Measurements from ENCODE around the gene S100A8. TPM values are rescaled to one million over a fixed set of nuclear protein-coding genes. Genes with fewer than 3 reads are reported as not detected.

Gene S100A8
- total and polyA plus RNA-seq, 2 donors (not counting 3 experiments of a cell fraction or from before 2014, with no cell fraction given), result not detected

GRCh38 chr1:153397051-153397923, 6.4 kb upstream of the S100A8 start:
- Histone ChIP-seq H3K36me3 (ENCODE audit: control insufficient read depth in 2 of 2, extremely low read depth in 1 of 2, insufficient read depth in 2 of 2, low read length in 2 of 2) (no peaks in the 10 kb centered on the region), H3K4me2 (ENCODE audit: insufficient read depth, low read length) (no peak overlapping the region), H3K4me1 (ENCODE audit: control insufficient read depth, extremely low read depth, insufficient read depth, low read length) (no peaks in the 10 kb centered on the region), H2AFZ (ENCODE audit: low read depth, low read length) (no peak overlapping the region), H3K9me1 (replicated peaks; ENCODE audit: control insufficient read depth, extremely low read depth, insufficient read depth, low read length) (no peaks in the 10 kb centered on the region), H3K27ac (ENCODE audit: insufficient read depth, low read depth, low read length) (no peak overlapping the region), H3K4me3 (replicated peaks in 1 of 3; ENCODE audit: insufficient read depth in 1 of 3, low read depth in 1 of 3, low read length in 3 of 3) (no peak overlapping the region), H3K79me2 (ENCODE audit: control insufficient read depth, insufficient read depth, low read length) (no peaks in the 10 kb centered on the region), H3K9me3 (replicated peaks; ENCODE audit: control insufficient read depth, insufficient read depth, low read length) (no peaks in the 10 kb centered on the region), H4K20me1 (replicated peaks; ENCODE audit: control insufficient read depth, extremely low read depth, insufficient read depth, low read length) (no peaks in the 10 kb centered on the region), H3K27me3 (ENCODE audit: control insufficient read depth in 2 of 2, insufficient read depth in 2 of 2, low read length in 2 of 2) (peaks cover 0 to 2% of the 10 kb centered on the region in 2 experiments), H3K9ac (replicated peaks; ENCODE audit: extremely low read depth, insufficient read depth, low read length) (no peak overlapping the region)
- CTCF ChIA-PET, result no interaction called here
- DNase-seq (ENCODE audit: low read depth, low spot score) (no peak), FAIRE-seq (no peak)
- intact Hi-C loops (cut with micrococcal nuclease) (no loop called here), dilution Hi-C loops (cut with MboI; ENCODE audit: extremely low pct_ligation_motif_present, low sequenced_read_pairs) (no loop called here)
- no peak for TF ChIP-seq JUN (IDR thresholded peaks at IDR 0.05; ENCODE audit: borderline replicate concordance, insufficient read depth, insufficient read length, low read depth)
- TF ChIP-seq EZH2 (IDR thresholded peaks at IDR 0.05; ENCODE audit: borderline replicate concordance, low read depth, low read length, severe bottlenecking), result no peak
- TF ChIP-seq CTCF (IDR thresholded peaks at IDR 0.05; ENCODE audit: extremely low read depth in 1 of 2, insufficient read depth in 1 of 2, low read depth in 1 of 2, low read length in 2 of 2), result no peak
- TF ChIP-seq POLR2AphosphoS5 (IDR thresholded peaks at IDR 0.05; ENCODE audit: insufficient read depth, low read depth, low read length), result no peak
- no peak for TF ChIP-seq FOS (IDR thresholded peaks at IDR 0.05; ENCODE audit: borderline replicate concordance, insufficient read depth, low read length)
- TF ChIP-seq GATA2 (IDR thresholded peaks at IDR 0.05; ENCODE audit: insufficient read depth, insufficient read length, low read depth, low read length), result no peak
- TF ChIP-seq MAX (IDR thresholded peaks at IDR 0.05; ENCODE audit: insufficient read depth, insufficient read length), result no peak
- no peak for TF ChIP-seq POLR2A (IDR thresholded peaks at IDR 0.05; ENCODE audit: low read depth, low read length)
- no peak for TF ChIP-seq MYC (IDR thresholded peaks at IDR 0.05; ENCODE audit: low read depth, low read length)
- POLR2A ChIA-PET, result no interaction called here
- no TSS peak for BruUV-seq (replicated peaks)

Data from endothelial cell of umbilical vein (primary cell).